HG03469 (cell line): ENCODE data around the gene PRF1.
"Not testable (repeated sequence)": the region's sequence is repeated elsewhere in the genome, so short reads cannot be mapped to it uniquely, and the experiment has no call there.

Experiments used
- ATAC-seq: cut with Tn5 transposase; IDR thresholded peaks from one replicate; pipeline ENCODE4 v1.9.1; 2021; ENCODE audit warnings: mild to moderate bottlenecking, moderate library complexity, moderate number of reproducible peaks; ENCODE audit not compliant: unreplicated experiment

PRF1 gene

GRCh38 chr10:70617798-70618568 lies 15.4 kb upstream of the PRF1 start:
- no peak for ATAC-seq

- ATAC-seq, result no peak
Observed at GRCh38 chr10:70616761-70617160, 14.2 kb upstream of the PRF1 start.

GRCh38 chr10:70615784-70616522 lies 13.4 kb upstream of the PRF1 start:
- no peak for ATAC-seq

GRCh38 chr10:70615211-70615610 lies 12.7 kb upstream of the PRF1 start:
- ATAC-seq, result no peak

DNA sequence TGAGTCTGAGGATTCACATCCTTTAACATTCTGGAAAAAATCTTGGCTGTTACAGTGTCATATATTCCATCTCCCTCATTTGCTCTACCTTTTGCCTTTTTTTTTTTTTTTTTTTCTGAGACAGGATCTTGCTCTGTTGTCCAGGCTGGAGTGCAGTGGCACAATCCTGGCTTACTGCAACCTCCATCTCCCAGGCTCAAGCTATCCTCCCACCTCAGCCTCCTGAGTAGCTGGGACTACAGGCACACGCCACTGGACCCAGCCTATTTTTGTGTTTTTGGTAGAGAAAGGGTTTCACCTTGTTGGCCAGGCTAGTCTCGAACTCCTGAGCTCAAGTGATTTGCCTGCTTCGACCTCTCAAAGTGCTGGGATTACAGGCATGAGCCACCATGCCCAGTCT lies 11.8 kb upstream of the PRF1 start:
- not testable (repeated sequence) for ATAC-seq

DNA sequence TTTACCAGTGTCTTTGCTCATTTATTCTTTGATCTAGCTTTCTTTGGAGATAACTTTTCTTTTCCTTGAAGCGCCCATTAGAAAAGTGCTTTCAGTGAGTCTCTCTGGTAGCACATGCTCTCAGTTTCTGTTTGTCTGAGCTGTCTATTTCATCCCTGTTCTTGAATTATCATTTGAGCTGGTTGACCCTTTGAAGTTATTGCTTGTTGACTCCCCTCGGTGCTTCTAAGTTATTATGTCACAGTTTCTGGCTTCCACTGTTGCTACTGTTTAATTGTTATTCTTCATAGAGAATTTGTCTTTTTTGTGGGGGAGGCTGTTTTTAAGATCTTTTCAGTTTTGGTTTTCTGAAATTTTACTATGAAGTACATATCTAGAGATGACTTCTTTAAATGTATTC lies 11.4 kb upstream of the PRF1 start:
- no peak for ATAC-seq

DNA sequence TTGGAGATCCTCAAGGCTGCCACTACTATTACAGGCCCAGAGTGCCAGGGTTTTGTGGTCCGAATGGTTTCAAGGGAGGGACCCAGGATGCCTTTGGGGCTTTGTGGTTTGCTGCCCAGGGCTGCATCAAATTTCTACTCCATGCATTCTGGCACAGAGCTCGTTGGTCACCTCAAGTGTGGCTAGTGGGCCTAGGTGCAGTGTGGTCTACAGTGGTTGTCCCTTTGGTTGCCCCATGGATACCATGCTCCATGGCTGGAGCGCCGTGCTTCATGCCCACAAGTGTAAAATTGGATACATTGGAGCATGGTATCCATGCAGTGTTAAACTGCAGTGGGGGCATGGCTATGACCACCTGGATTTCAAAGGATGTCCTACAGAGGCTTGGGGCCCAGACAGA lies 5.4 kb upstream of the PRF1 start:
- no peak for ATAC-seq

DNA sequence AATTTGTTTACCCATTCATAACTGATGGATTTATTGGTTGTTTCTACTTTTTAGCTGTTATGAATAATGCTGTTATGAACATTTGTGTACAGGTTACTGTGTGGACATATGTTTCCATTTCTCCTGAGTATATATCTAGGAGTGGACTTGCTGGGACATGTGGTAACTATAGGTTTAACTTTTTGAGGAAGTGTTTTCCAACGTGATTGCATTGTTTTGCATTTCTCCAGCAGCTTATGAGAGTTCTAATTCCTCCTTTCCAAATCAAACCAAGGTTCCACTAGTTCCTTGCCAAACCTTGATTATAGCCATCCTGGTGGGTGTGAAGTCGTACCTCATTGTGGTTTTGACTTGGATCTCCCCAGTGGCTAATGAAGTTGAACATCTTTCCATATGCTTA lies 2.6 kb upstream of the PRF1 start:
- ATAC-seq, result no peak

DNA sequence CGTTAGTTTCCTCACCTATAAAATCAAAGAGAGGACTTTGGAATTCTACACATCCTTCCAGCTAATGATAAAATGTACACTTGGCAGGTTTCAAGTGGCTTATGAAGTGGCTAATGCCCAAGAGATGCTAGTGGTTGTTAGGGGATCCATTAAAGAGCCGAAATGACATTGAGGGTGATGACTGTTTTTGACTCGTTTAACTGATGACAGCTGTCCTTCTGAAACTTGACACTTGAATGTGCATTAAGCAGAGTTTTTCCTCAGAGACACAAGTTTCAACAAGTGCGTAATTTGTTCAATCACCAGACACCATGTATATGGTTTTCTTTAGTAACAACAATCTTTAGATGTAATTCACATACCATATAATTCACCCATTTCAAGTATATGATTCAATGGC lies 1.6 kb upstream of the PRF1 start:
- ATAC-seq, result no peak

DNA sequence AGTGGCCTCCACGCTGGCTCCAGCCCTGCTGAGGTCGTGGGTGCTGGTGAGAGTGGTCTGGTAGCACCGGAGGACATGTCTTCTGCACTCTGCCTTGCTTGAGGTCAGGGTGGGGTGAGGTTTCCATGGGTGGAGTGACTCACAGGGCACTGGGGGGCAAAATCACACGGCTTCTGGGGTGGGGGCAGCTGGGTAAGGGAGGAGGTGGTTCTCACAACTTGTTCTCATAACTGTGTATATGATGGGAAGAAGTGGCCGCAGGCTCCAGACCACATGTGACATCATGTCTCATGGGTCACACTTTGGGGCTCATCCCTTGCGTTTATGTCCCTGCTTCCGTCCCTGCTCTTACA lies 884 bp upstream of the PRF1 start:
- ATAC-seq, result no peak

GRCh38 chr10:70601746-70602145 lies 795 bp downstream of the PRF1 start:
- no peak for ATAC-seq

- no peak for ATAC-seq
Observed at GRCh38 chr10:70600512-70601395, 1.8 kb downstream of the PRF1 start.

GRCh38 chr10:70599791-70600190 lies 2.8 kb downstream of the PRF1 start:
- ATAC-seq, result no peak

DNA sequence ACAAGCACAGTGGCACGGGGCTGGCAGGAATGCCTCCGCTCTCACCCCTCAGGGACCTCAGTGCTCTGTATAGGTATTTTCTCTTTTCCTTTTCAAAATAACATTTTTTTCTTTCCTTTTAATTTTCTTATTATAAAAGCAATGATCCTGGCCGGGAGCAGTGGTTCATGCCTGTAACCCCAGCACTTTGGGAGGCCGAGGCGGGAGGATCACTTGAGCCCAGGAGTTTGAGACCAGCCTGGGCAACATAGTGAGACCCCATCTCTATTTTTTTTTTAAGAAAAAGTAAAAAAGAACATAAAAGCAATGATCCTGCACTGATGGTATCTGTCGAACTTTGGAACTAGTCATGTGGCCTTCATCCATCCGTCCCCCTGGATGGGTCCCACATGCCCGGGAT lies 3.2 kb downstream of the PRF1 start:
- ATAC-seq, result no peak

DNA sequence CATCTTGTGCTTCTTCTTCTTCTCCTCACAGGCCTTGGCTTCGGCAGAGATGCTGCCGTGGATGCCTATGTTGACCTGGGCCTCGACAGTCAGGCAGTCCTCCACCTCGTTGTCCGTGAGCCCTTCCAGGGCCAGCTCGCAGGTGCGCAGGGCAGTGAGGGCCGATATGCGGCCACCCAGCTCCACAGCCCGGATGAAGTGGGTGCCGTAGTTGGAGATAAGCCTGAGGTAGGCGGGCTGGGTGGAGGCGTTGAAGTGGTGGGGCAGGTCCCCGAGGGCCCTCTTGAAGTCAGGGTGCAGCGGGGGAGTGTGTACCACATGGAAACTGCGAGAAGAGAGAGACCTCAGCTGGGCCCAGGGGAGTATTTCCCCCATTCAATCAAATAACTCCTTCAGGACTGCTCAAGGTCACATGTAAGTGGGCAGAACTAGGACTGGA lies 3.7 kb downstream of the PRF1 start:
- ATAC-seq, result no peak

DNA sequence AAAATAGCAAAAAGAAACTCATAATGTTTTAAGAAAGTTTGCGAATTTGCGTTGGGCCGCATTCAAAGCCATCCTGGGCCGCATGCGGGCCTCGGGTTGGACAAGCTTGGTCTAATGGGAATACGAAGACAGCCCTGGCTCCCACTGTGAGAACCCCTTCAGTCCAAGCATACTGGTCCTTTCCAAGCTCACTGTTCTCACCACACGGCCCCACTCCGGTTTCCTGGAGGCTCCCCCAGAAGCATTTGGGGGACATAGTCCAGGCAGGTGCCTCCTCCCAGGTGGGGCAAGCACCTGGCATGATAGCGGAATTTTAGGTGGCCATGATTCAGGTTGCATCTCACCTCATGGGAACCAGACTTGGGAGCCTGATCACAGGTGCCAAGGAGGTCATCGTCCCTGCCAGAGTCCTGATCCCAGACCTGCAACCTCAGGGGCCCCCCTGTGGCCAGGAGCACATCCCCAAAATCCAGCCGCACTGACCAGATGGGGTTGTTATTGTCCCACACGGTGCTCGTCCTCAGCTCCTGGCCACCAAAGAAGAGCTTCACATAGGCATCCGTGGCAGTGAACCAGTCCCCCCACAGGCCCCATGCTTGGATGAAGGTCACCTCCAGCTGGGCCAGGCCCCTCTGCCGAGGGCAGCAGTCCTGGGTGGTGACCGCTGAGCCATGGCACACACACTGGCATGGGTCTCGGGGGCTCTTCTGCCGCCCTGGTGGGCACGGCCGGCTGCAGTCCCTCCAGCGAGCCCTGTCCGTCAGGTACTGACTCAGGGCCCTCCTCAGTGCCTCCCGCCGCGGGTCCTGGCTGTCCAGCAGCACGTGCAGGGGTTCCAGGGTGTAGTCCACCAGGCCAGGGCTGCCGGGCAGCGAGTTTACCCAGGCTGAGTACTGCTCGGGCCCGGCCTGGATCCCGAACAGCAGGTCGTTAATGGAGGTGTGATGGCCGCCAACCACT lies 4.4 kb downstream of the PRF1 start:
- ATAC-seq, result no peak

GRCh38 chr10:70596860-70597809 lies 5.4 kb downstream of the PRF1 start:
- ATAC-seq, result no peak

GRCh38 chr10:70596110-70596798 lies 6.3 kb downstream of the PRF1 start:
- no peak for ATAC-seq

DNA sequence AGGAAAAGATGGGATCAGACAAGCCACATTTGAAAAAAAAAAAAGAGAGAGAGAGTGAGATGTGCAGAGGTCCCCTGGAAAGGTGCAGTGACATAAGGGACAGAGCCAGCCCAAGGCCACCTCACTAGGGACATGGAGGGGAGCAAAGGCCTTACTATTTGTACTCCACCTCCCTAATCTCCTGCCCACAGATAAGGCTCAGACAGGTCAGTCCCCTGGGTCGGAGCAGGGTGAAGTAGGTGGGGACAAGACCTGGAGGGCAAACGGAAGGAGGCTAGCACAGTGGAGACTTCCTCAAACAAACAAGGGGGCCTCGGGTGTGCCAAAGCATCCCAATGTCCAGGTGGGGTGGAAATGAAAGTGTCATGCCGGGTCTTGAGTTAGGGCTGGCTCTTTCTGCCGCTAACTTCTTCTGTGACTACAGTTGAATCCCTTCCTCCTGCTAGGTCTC lies 7.0 kb downstream of the PRF1 start:
- no peak for ATAC-seq
